Measurements from ENCODE around the gene NRG2.

NRG2 gene

DNA sequence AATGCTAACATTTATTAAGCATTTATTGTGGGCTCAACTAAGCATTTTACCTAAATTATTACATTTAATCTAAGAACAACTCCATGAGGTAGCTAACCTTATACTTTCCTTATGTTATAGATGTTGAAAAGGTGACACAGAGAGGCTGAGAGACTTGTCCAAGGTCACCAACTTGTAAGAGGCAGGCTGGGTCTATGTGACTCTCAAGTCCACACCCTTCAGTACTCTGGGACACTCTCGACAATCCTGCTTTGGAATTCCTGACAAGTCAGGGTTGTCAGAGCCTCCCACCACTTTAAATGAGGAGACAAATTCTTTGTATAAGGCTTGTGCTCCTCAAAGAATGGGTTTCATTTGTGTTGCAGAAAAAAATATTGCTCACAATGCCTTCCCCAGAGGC, 67.2 kb downstream of the NRG2 start:
- Histone ChIP-seq H3K9me3 (ENCODE audit: control insufficient read depth, low read length) (no peaks in the 10 kb centered on the region), H3K4me1 (ENCODE audit: control insufficient read depth, insufficient read depth, low read length) (peaks cover 3% of the 10 kb centered on the region), H3K4me3 (ENCODE audit: insufficient read depth, low read depth, low read length) (no peak overlapping the region), H3K27ac (ENCODE audit: insufficient read depth, low read depth, low read length, poor library complexity, severe bottlenecking) (no peak overlapping the region), H3K27me3 (ENCODE audit: control insufficient read depth, insufficient read depth, low read length, poor library complexity, severe bottlenecking) (peaks cover 4% of the 10 kb centered on the region), H3K36me3 (ENCODE audit: control insufficient read depth, insufficient read depth, low read length) (no peaks in the 10 kb centered on the region)
- WGBS, 2 experiments, result 62 to 67% methylated on average over 1 of the region's 1 CpG

GRCh38 chr5:139975306-139975705, 67.8 kb downstream of the NRG2 start:
- 94 to 96% methylated on average over 3 of the region's 3 CpGs for WGBS, 2 experiments
- Histone ChIP-seq H3K36me3 (ENCODE audit: control insufficient read depth, insufficient read depth, low read length) (no peaks in the 10 kb centered on the region), H3K27ac (ENCODE audit: insufficient read depth, low read depth, low read length, poor library complexity, severe bottlenecking) (no peak overlapping the region), H3K27me3 (ENCODE audit: control insufficient read depth, insufficient read depth, low read length, poor library complexity, severe bottlenecking) (peaks cover 4% of the 10 kb centered on the region), H3K4me1 (ENCODE audit: control insufficient read depth, insufficient read depth, low read length) (no peaks in the 10 kb centered on the region), H3K4me3 (ENCODE audit: insufficient read depth, low read depth, low read length) (no peak overlapping the region), H3K9me3 (ENCODE audit: control insufficient read depth, low read length) (no peaks in the 10 kb centered on the region)

GRCh38 chr5:139974661-139975060, 68.4 kb downstream of the NRG2 start:
- Histone ChIP-seq H3K4me3 (ENCODE audit: insufficient read depth, low read depth, low read length) (no peak overlapping the region), H3K27me3 (ENCODE audit: control insufficient read depth, insufficient read depth, low read length, poor library complexity, severe bottlenecking) (peaks cover 4% of the 10 kb centered on the region)
- 76 to 81% methylated on average over 6 of the region's 6 CpGs for WGBS, 2 experiments

GRCh38 chr5:139971202-139971725, 71.8 kb downstream of the NRG2 start:
- H3K4me3 ChIP-seq (ENCODE audit: insufficient read depth, low read depth, low read length), result no peak overlapping the region
- no peaks in the 10 kb centered on the region for H3K4me1 ChIP-seq (ENCODE audit: control insufficient read depth, insufficient read depth, low read length)
- H3K27ac ChIP-seq (ENCODE audit: insufficient read depth, low read depth, low read length, poor library complexity, severe bottlenecking), result no peak overlapping the region
- H3K27me3 ChIP-seq (ENCODE audit: control insufficient read depth, insufficient read depth, low read length, poor library complexity, severe bottlenecking), result peaks cover 12% of the 10 kb centered on the region
- 87 to 95% methylated on average over 3 of the region's 4 CpGs for WGBS, 2 experiments
- no peaks in the 10 kb centered on the region for H3K36me3 ChIP-seq (ENCODE audit: control insufficient read depth, insufficient read depth, low read length)
- H3K9me3 ChIP-seq (ENCODE audit: control insufficient read depth, low read length), result no peaks in the 10 kb centered on the region

More at GRCh38 chr5:139974661-139975060, 68.4 kb downstream of the NRG2 start:
- no peaks in the 10 kb centered on the region for H3K9me3 ChIP-seq (ENCODE audit: control insufficient read depth, low read length)
- no peak overlapping the region for H3K27ac ChIP-seq (ENCODE audit: insufficient read depth, low read depth, low read length, poor library complexity, severe bottlenecking)
- no peaks in the 10 kb centered on the region for H3K4me1 ChIP-seq (ENCODE audit: control insufficient read depth, insufficient read depth, low read length)
- no peaks in the 10 kb centered on the region for H3K36me3 ChIP-seq (ENCODE audit: control insufficient read depth, insufficient read depth, low read length)

DNA sequence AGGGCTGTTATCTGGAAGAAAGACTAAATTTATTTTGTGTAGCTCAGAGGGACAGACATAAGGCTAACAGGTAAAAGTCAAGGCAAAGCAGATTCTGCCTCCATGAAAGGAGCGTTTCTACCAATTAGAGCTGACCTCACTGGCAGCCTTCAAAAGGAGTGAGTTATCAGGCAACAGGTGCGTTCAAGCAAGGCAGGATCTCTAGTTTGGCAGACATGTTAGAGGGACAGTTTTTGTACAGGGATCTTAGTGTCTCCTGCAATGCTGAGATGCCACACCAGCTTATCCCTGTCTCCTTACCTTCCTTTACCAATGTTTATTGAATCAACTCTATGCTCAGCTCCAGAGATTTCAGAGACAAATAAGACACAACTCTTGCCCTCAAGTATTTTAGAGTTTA, 73.8 kb downstream of the NRG2 start:
- H3K4me1 ChIP-seq (ENCODE audit: control insufficient read depth, insufficient read depth, low read length), result no peaks in the 10 kb centered on the region
- no peak overlapping the region for H3K27ac ChIP-seq (ENCODE audit: insufficient read depth, low read depth, low read length, poor library complexity, severe bottlenecking)
- 86% methylated on average over 2 of the region's 2 CpGs for WGBS, 2 experiments
- no peak overlapping the region for H3K4me3 ChIP-seq (ENCODE audit: insufficient read depth, low read depth, low read length)
- H3K9me3 ChIP-seq (ENCODE audit: control insufficient read depth, low read length), result no peaks in the 10 kb centered on the region
- no peaks in the 10 kb centered on the region for H3K36me3 ChIP-seq (ENCODE audit: control insufficient read depth, insufficient read depth, low read length)
- peaks cover 12% of the 10 kb centered on the region for H3K27me3 ChIP-seq (ENCODE audit: control insufficient read depth, insufficient read depth, low read length, poor library complexity, severe bottlenecking)

DNA sequence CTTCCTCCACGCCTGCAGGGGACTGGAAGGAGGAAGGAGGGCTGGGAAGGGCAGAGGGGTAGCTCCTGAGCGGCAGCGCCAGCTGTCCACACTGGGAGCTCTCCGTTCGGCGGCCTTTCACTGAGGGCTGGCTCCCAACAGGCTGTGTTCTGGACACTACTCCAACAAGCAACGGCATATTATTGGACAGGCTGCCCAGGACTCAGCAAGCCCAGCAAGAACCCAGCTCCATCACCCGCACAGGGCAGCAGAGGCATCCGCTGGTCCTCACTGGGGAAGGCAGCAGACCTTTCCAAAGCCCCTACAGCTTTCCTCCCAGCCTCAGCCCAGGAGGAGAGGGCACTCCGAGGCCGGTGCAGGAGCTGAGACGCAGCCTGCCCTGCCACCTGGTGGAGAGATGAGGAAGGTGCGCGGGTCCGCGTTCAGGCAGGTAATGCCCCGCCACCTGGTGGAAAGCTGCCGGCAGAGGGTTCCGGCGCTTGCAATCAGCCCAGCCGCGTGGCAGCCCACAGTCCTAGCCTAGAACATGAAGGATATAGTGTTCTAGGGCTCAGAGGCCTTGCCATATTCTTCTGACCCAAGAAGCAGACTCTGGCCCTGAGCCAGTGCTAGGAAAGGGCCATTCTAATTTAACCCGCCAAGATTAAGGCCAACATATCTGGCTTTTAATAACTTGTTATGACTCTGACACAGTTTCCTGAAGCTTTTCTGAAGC, 74.4 kb downstream of the NRG2 start:
- Histone ChIP-seq H3K27ac (ENCODE audit: insufficient read depth, low read depth, low read length, poor library complexity, severe bottlenecking) (no peak overlapping the region), H3K4me1 (ENCODE audit: control insufficient read depth, insufficient read depth, low read length) (no peaks in the 10 kb centered on the region), H3K27me3 (ENCODE audit: control insufficient read depth, insufficient read depth, low read length, poor library complexity, severe bottlenecking) (peaks cover 12% of the 10 kb centered on the region), H3K4me3 (ENCODE audit: insufficient read depth, low read depth, low read length) (no peak overlapping the region), H3K36me3 (ENCODE audit: control insufficient read depth, insufficient read depth, low read length) (no peaks in the 10 kb centered on the region), H3K9me3 (ENCODE audit: control insufficient read depth, low read length) (no peaks in the 10 kb centered on the region)
- 32% methylated on average over 23 of the region's 23 CpGs for WGBS, 2 experiments

DNA sequence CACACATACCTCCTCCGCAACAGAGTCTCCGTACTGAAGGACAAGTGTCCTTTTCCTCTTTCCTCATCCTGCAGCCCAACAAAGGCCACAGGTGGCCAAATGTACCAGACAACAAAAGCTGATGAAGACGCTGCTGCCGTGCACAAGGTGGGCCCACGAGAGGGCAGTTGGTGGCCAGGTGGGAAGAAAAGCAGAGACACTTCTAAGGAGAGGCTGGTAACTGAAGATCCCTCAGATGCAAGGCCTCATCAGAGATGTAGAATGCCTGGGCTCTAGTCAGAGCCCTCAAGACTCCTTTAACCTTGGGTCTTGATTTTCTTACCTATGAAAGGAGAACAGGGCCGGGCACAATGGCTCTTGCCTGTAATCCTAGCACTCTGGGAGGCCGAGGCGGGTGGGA, 75.7 kb downstream of the NRG2 start:
- Histone ChIP-seq H3K36me3 (ENCODE audit: control insufficient read depth, insufficient read depth, low read length) (no peaks in the 10 kb centered on the region), H3K4me3 (ENCODE audit: insufficient read depth, low read depth, low read length) (no peak overlapping the region), H3K9me3 (ENCODE audit: control insufficient read depth, low read length) (no peaks in the 10 kb centered on the region), H3K4me1 (ENCODE audit: control insufficient read depth, insufficient read depth, low read length) (no peaks in the 10 kb centered on the region), H3K27ac (ENCODE audit: insufficient read depth, low read depth, low read length, poor library complexity, severe bottlenecking) (no peak overlapping the region), H3K27me3 (ENCODE audit: control insufficient read depth, insufficient read depth, low read length, poor library complexity, severe bottlenecking) (peaks cover 12% of the 10 kb centered on the region)
- 92 to 94% methylated on average over 8 of the region's 8 CpGs for WGBS, 2 experiments

GRCh38 chr5:139966856-139967255, 76.2 kb downstream of the NRG2 start:
- Histone ChIP-seq H3K4me3 (ENCODE audit: insufficient read depth, low read depth, low read length) (no peak overlapping the region), H3K4me1 (ENCODE audit: control insufficient read depth, insufficient read depth, low read length) (peaks cover 2% of the 10 kb centered on the region), H3K9me3 (ENCODE audit: control insufficient read depth, low read length) (no peaks in the 10 kb centered on the region), H3K27me3 (ENCODE audit: control insufficient read depth, insufficient read depth, low read length, poor library complexity, severe bottlenecking) (peaks cover 12% of the 10 kb centered on the region), H3K36me3 (ENCODE audit: control insufficient read depth, insufficient read depth, low read length) (no peaks in the 10 kb centered on the region), H3K27ac (ENCODE audit: insufficient read depth, low read depth, low read length, poor library complexity, severe bottlenecking) (no peak overlapping the region)
- 88 to 98% methylated on average over 4 of the region's 4 CpGs for WGBS, 2 experiments

GRCh38 chr5:139964994-139965565, 78.0 kb downstream of the NRG2 start:
- H3K9me3 ChIP-seq (ENCODE audit: control insufficient read depth, low read length), result no peaks in the 10 kb centered on the region
- peaks cover 3% of the 10 kb centered on the region for H3K4me1 ChIP-seq (ENCODE audit: control insufficient read depth, insufficient read depth, low read length)
- H3K27ac ChIP-seq (ENCODE audit: insufficient read depth, low read depth, low read length, poor library complexity, severe bottlenecking), result no peak overlapping the region
- 83 to 85% methylated on average over 8 of the region's 8 CpGs for WGBS, 2 experiments
- no peak overlapping the region for H3K4me3 ChIP-seq (ENCODE audit: insufficient read depth, low read depth, low read length)
- H3K27me3 ChIP-seq (ENCODE audit: control insufficient read depth, insufficient read depth, low read length, poor library complexity, severe bottlenecking), result peaks cover 8% of the 10 kb centered on the region
- H3K36me3 ChIP-seq (ENCODE audit: control insufficient read depth, insufficient read depth, low read length), result no peaks in the 10 kb centered on the region

DNA sequence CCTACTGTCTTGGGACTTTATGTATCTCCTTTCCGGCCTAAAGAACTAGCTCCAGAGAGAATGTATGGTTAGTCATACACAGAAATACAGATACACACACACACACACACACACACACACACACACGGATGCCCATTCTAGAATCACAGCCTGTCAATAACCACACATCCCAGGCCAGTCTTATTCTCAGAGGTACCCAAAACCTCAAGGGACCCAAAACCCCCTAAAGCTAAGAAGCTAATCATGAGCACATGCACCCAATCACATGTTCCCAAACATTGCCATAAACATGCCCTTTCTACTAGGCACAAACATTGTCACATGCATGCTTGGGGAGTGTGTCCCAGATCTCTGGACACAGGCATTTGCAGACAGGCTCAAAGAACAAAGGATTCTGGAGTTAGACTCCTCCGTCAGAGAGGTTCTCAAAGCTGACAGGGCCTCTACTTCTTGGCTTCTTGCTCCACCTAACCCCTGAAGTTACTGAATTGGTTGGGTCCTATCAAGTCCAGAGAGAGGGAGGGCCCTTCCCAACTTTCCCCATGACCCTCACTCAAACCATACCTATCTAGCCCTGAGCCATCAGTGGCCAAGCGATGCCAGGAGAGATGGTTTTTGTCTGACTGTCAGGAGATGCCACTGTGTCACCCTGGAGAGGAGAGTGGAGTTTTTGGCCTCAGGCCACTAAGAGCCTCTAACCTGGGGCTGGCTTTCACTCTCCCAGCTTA, 78.7 kb downstream of the NRG2 start:
- H3K4me3 ChIP-seq (ENCODE audit: insufficient read depth, low read depth, low read length), result no peak overlapping the region
- H3K27me3 ChIP-seq (ENCODE audit: control insufficient read depth, insufficient read depth, low read length, poor library complexity, severe bottlenecking), result peaks cover 6% of the 10 kb centered on the region
- H3K9me3 ChIP-seq (ENCODE audit: control insufficient read depth, low read length), result no peaks in the 10 kb centered on the region
- WGBS, 2 experiments, result 87 to 90% methylated on average over 4 of the region's 4 CpGs
- H3K27ac ChIP-seq (ENCODE audit: insufficient read depth, low read depth, low read length, poor library complexity, severe bottlenecking), result no peak overlapping the region
- peaks cover 3% of the 10 kb centered on the region for H3K4me1 ChIP-seq (ENCODE audit: control insufficient read depth, insufficient read depth, low read length)
- H3K36me3 ChIP-seq (ENCODE audit: control insufficient read depth, insufficient read depth, low read length), result no peaks in the 10 kb centered on the region
